Left lobe of liver (tissue), 2 donors: ENCODE data around the gene GP1BB. TPM values are rescaled to one million over a fixed set of nuclear protein-coding genes. Genes with fewer than 3 reads are reported as not detected.

Experiments
- ATAC-seq: fragments of 200-7000 bp; cut with Tn5 transposase; one replicate; pipeline ENCODE4 v1.9.1; 2020; ENCODE audit warnings: mild to moderate bottlenecking, moderate library complexity
- DNase-seq: peaks from one replicate; pipeline ENCODE4 v3.0.0-alpha.2; 2020; ENCODE audit warnings: low spot score
- total RNA-seq: library from RNA; stranded (reverse); gene quantifications from one replicate; pipeline ENCODE4 v1.2.1, GENCODE V29; 2021
- donor health status: DM: no; HTN: no; CAD: no; lungs with moderate emphysema.
- donor health status: DM: no; HTN: yes; CAD: no.

GP1BB gene
- total RNA-seq, 1 donor from 2014 or later = 0.75 TPM

DNA sequence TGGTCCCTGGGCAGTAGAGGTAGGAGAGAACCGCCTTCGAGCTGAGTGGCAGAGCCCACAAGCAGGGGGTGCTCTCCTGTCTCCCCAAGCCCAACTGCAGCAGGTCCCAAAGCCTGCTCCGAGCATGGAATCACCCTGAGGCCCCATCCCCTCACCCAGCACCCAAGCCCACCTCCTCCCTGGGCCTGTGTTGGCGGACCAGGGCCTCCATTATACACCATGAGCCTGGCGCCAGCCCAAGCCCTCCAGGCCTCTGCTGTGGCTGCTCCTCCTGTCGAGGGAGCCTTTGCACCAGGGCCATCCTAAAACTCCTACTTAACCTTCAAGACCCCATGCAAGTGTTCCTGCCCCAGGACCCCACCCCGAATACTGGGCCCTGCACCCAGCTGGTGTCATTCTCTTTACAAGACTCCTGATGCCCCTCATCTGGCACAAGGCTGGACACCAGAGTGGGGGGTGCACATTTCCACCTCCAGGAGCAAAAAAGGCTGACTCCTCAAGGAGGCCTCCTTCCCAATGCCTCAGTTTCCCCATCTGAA lies 16.6 kb downstream of the GP1BB start:
- no peak for ATAC-seq
- DNase-seq = no peak

- DNase-seq (no peak), ATAC-seq (no peak)
These were observed 17.2 kb downstream of the GP1BB start for GRCh38 chr22:19740586-19740985.

- no peak for DNase-seq
These were observed 17.7 kb downstream of the GP1BB start for GRCh38 chr22:19741053-19741452.

DNA sequence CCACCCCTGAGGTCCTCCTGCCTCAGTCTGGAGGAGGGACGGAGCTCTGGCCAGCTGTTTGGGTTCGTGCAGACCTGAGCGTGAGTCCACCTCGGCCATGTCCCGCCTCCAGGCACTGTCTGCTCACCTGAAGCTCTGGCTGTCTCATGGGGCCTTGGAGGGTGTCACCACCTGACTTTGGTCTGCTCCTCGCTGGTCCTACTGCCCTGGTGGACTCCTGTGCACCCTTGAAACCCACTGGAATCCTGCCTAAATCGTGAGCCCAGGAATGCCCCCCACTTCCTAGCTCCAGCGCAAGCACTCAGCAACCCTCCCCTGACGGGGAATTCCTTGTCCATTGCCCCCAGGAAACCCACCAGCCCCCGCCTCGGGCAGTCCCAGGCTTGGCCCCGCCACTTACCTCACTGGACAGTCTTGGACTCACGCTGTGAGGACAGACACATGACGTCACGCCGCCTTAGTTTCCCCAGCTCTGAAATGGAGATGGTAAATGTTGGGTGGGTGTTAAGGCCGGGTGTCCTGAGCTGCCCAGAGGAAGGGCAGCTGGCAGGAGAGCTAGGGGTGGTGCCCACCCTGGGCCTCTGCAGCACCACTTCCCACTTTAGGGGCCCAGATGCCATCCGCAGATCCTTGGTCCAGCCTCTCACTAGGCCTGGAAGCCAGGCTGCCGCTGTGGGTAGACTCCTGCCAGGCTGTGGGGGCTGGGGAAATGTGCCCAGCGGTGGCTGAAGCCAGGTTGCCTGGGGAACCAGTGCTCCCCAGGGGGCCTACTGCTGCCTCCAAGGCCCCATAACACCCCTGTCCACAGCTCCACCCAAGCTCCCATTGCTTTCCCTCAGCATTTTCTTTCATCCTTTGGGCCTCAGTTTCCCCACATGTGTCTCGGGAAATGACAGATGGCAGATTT lies 19.1 kb downstream of the GP1BB start:
- ATAC-seq = no peak
- DNase-seq = no peak

More at GRCh38 chr22:19741053-19741452, 17.7 kb downstream of the GP1BB start:
- no peak for ATAC-seq

GRCh38 chr22:19743081-19743480 lies 19.7 kb downstream of the GP1BB start:
- DNase-seq (no peak), ATAC-seq (no peak)

DNA sequence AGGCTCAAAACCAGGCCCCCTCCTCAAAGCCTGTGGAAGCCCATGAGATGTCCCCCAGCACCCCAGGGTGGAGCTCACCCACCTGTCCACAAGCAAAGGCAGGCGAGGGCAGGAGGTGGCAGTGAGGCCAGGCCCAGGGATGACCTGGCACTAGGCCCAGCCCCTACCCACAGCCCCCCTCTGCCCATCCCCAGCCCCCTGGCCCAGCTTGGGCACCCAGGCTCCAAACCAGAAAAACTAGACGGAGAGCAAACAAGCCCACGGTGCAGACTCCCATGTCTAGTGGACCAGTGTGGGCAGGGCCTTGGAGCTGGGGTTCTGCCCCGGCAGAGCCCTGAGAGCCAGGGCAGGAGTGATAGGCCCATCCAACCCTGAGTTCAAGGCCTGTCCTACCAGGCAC lies 20.3 kb downstream of the GP1BB start:
- DNase-seq = no peak
- ATAC-seq = no peak

GRCh38 chr22:19744350-19745006 lies 21.1 kb downstream of the GP1BB start:
- no peak for ATAC-seq
- DNase-seq = no peak

DNA sequence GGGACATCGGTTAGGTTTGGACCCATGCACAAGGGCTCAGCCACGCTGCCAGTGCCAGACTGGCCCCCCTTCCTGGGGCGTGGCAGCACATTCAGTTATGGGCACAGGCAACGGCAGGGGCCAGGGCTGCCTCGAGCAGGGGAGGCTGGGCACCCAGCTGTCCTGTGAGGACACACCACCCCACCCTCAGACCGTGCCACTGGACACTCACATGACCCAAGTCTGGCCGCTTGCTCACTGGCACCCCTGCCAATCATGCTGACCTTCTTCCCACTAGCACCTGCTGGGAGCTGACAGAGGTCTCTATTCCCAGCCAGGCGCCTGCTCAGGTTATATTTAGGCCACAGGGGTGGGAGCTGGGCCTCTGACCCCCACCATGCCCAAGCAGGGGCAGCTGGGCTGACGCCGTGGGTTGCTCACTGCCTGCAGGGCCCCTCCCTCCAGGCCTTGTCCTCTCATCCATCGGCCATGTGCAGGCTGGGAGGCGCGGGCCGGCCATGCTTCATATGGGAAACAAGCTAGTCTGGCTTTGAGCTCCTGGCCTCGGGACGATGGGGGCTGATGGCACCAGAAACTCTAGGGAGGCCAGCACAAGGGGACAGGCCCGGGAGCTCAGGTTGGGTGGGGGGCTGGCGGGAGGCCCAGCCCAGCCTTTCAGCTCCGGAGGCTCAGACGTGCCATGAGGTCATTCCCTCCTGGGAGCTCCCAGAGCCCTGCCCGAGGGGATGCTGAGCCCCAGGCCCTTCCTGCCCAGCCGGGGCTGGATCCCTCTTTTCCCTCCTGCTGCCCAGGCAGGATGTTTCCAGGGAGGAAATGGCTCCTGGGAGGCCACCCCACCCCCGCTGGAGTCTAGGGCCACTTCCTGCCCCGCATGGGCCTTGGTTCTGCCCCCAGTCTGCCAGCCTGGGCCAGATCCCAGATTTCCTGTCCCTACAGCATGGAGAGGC lies 22.1 kb downstream of the GP1BB start:
- DNase-seq (no peak), ATAC-seq (no peak)

DNA sequence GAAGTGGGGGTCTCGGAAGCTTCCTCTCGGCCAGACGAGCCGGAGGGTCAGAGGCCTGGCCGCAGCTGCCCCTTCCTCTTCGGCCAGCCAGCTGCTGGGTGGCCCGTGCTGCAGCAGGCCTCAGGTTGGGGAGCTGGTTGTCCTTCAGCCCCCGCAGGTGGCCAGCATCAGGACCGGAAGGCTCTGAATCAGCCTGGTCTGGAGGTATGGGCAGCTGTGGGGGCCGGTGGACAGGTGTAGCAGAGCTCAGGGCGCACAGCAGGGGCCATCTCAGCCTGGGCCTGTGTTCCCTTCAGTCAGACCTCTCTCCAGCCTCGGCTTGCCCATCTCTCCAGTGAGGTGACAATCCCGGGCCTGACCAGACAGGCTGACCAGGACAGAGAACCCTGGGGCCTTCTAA lies 23.4 kb downstream of the GP1BB start:
- no peak for ATAC-seq
- DNase-seq = no peak

- ATAC-seq (no peak), DNase-seq (no peak)
These were observed 24.2 kb downstream of the GP1BB start for GRCh38 chr22:19747551-19747950.

GRCh38 chr22:19748139-19748538 lies 24.8 kb downstream of the GP1BB start:
- ATAC-seq = no peak
- DNase-seq = no peak

DNA sequence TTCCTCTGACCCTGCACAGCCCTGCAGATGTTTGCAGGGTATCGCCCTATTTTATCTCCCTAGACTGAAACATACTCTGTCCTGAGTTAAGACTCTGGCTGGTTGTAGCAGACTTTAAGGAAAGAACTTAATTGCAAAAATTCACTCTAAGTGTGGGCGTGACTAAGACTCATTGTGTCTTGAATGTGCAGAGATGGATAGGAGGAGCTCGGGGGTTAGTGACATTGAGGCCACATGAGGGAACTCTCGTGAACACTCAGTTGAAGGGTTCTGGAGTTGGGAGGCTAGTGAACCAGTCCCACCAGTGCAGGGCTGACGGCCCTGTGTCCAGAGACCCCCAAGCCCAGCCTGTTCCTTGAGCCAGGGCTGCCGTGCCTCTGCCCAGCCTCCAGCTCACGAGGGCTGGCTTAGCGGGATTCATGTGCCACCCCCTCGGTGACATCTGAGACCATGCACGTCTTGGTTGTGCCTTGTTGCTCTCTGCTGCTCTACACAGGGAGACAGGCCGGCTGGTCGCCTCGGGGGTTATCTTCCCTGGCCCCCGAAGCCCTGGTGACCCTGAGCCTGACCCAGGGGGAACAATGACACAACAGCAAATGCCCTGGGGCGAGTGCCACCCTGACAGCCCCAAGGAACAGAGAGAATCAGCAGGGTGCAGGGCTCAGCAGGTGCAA lies 25.8 kb downstream of the GP1BB start:
- ATAC-seq (no peak), DNase-seq (no peak)

DNA sequence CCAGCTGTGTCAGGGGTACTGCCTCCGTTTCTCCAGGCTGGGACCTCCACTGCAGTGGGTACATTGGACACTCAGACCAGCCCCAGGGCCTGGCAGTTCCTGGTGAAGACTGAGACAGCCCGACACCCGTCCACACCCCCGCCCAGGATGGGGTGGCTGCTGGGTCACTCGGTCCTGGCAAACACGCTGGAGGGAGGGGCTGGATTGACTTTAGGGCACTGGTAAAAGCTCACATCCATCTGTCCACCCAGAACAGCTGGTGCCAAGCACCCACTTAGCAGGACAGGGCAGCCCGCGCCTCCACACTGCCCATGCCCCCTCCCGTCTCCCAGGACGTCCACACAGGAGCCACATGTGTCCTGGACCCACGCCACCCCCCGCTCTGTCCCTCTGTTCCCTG lies 26.5 kb downstream of the GP1BB start:
- no peak for ATAC-seq
- no peak for DNase-seq

DNA sequence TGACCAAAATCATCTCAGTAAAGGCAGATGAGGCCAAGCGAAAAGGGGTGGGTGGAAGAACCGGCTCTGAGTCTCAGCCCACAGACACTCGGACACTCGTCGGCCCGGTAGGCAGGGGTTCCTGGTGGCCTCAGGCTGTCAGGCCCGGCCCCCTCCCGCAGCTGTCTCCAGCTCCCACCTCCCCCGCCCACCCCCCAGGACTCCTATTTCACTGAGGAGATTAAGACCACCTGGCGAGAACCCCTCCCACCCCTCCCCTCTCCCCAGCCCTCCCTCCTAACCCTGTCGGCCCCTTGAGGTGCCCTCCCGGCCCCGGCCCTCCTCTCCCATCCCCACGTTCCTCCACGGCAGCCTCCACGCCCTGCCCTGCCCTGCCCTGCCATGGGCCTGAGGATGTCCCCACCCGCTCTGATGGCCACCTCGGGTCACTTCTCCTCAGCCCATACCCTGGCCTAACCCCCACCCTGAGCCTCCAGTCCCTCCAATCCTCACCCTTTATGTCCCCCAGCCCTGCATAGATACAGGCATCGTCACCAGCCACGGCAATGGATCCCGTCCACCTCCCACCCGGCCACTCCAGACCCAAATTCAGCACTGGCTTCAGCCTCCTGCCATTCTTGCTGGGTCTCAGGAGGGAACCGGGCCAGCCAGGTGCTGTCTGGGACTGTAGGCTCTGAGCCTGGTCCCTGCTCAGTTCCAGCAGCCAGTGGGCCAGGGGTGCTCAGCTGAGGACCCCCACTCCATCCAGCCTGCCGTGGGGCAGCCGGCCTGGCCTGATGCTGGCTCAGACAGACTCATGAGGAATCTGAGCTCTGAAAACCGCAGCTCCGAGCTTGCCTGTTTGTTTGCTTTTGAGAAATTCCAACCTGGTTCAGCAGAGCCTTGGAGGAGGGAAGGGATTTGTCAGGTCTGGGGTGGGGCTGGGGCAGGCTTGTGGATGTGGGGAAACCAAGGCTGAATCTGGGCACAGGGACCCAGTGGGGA lies 27.5 kb downstream of the GP1BB start:
- DNase-seq = no peak
- no peak for ATAC-seq

DNA sequence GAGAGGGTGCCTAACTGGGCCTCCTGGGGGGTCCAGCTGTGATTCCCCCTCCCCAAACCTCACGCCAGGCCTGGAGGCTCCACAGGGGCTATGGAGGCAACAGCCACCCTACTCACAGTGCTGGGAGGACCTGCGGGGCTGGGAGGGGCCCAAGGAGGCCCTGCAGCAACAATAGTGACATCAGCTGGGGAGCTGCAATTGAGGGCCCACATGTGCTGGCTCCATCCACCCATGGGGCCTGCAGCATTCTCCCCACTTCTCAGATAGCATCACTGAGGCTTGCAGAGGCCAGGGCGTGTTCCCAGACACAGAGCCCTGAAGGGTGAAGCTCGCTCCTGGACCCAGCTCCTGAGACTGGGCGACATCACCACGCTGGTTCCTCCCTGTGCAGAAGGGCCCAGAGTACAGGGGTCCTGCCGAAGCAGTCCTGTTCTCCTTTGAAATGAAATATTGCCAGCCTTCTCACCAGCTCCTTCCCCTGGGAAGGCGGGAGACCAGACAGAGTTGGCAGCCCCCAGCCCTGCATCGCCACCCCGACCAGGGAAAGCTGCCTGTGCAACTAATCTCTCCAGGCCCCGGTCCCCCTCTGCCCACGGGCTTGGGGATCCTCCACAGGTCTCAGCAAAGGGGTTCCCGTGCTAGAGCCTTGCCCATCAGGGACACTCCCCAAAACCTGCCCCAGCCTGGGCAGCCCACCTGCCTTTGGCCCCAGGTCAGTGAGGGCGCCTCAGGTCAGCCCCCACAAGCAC lies 28.3 kb downstream of the GP1BB start:
- ATAC-seq = no peak
- DNase-seq = no peak

GRCh38 chr22:19753090-19753842 lies 29.9 kb downstream of the GP1BB start:
- DNase-seq (no peak), ATAC-seq (no peak)

GRCh38 chr22:19753996-19754700 lies 30.8 kb downstream of the GP1BB start:
- ATAC-seq (no peak), DNase-seq (no peak)
